ENCODE data around the gene IGFLR1.

- TF ChIP-seq, protein P1, sequence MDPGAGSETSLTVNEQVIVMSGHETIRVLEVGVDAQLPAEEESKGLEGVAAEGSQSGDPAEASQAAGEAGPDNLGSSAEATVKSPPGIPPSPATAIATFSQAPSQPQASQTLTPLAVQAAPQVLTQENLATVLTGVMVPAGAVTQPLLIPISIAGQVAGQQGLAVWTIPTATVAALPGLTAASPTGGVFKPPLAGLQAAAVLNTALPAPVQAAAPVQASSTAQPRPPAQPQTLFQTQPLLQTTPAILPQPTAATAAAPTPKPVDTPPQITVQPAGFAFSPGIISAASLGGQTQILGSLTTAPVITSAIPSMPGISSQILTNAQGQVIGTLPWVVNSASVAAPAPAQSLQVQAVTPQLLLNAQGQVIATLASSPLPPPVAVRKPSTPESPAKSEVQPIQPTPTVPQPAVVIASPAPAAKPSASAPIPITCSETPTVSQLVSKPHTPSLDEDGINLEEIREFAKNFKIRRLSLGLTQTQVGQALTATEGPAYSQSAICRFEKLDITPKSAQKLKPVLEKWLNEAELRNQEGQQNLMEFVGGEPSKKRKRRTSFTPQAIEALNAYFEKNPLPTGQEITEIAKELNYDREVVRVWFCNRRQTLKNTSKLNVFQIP (CRISPR knock-in tag; IDR thresholded peaks at IDR 0.05; ENCODE audit: borderline replicate concordance, low read depth): no peak
- TF ChIP-seq TOX (CRISPR knock-in tag; IDR thresholded peaks at IDR 0.05; ENCODE audit: borderline replicate concordance) (no peak), ZNF70 (CRISPR knock-in tag; IDR thresholded peaks at IDR 0.05) (no peak), RARB (CRISPR knock-in tag; IDR thresholded peaks at IDR 0.05) (no peak), BACH2 (CRISPR knock-in tag; IDR thresholded peaks at IDR 0.05; ENCODE audit: borderline replicate concordance) (no peak), TCF4 (CRISPR knock-in tag; IDR thresholded peaks at IDR 0.05; ENCODE audit: borderline replicate concordance) (no peak), ZNF565 (CRISPR knock-in tag; conservative IDR thresholded peaks at IDR 0.05; ENCODE audit: low read depth) (no peak), ISL1 (CRISPR knock-in tag; IDR thresholded peaks at IDR 0.05) (no peak), ZFP3 (CRISPR knock-in tag; IDR thresholded peaks at IDR 0.05) (no peak), ZC3H10 (CRISPR knock-in tag; IDR thresholded peaks at IDR 0.05) (no peak)
- TF ChIP-seq, protein P2, sequence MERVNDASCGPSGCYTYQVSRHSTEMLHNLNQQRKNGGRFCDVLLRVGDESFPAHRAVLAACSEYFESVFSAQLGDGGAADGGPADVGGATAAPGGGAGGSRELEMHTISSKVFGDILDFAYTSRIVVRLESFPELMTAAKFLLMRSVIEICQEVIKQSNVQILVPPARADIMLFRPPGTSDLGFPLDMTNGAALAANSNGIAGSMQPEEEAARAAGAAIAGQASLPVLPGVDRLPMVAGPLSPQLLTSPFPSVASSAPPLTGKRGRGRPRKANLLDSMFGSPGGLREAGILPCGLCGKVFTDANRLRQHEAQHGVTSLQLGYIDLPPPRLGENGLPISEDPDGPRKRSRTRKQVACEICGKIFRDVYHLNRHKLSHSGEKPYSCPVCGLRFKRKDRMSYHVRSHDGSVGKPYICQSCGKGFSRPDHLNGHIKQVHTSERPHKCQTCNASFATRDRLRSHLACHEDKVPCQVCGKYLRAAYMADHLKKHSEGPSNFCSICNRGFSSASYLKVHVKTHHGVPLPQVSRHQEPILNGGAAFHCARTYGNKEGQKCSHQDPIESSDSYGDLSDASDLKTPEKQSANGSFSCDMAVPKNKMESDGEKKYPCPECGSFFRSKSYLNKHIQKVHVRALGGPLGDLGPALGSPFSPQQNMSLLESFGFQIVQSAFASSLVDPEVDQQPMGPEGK (CRISPR knock-in tag; IDR thresholded peaks at IDR 0.05; ENCODE audit: borderline replicate concordance): no peak
- TF ChIP-seq, protein P3, sequence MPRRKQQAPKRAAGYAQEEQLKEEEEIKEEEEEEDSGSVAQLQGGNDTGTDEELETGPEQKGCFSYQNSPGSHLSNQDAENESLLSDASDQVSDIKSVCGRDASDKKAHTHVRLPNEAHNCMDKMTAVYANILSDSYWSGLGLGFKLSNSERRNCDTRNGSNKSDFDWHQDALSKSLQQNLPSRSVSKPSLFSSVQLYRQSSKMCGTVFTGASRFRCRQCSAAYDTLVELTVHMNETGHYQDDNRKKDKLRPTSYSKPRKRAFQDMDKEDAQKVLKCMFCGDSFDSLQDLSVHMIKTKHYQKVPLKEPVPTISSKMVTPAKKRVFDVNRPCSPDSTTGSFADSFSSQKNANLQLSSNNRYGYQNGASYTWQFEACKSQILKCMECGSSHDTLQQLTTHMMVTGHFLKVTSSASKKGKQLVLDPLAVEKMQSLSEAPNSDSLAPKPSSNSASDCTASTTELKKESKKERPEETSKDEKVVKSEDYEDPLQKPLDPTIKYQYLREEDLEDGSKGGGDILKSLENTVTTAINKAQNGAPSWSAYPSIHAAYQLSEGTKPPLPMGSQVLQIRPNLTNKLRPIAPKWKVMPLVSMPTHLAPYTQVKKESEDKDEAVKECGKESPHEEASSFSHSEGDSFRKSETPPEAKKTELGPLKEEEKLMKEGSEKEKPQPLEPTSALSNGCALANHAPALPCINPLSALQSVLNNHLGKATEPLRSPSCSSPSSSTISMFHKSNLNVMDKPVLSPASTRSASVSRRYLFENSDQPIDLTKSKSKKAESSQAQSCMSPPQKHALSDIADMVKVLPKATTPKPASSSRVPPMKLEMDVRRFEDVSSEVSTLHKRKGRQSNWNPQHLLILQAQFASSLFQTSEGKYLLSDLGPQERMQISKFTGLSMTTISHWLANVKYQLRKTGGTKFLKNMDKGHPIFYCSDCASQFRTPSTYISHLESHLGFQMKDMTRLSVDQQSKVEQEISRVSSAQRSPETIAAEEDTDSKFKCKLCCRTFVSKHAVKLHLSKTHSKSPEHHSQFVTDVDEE (CRISPR knock-in tag; IDR thresholded peaks at IDR 0.05): no peak
These were observed 29.4 kb downstream of the IGFLR1 start for GRCh38 chr19:35712567-35713505.

All from SK-N-SH treated with all-trans-retinoic acid at 6 μM for 48 hours (cell line).